Measurements from ENCODE around the gene TPT1. TPM values are rescaled to one million over a fixed set of nuclear protein-coding genes. Genes with fewer than 3 reads are reported as not detected.

TPT1 gene
- total RNA-seq, 1 experiment from 2014 or later, result 2,237 TPM

- Histone ChIP-seq H4K20me1 (ENCODE audit: insufficient read depth) (peaks cover 34% of the 10 kb centered on the region), H2AFZ (peak overlapping the region; percentile 90), H3K4me2 (peak overlapping the region; percentile 79), H3F3A (ENCODE audit: insufficient read depth, low read depth) (peaks cover 49% of the 10 kb centered on the region), H3K36me3 (ENCODE audit: low read depth) (peaks cover 33% of the 10 kb centered on the region), H3K27ac (peak overlapping the region; percentile 84), H3K4me1 (replicated peaks; ENCODE audit: insufficient read depth) (peaks cover 37% of the 10 kb centered on the region), H3K4me3 (peak overlapping the region; percentile 76), H3K9me3 (ENCODE audit: insufficient read depth, low read depth) (no peaks in the 10 kb centered on the region), H3K27me3 (ENCODE audit: insufficient read depth, low read depth) (no peaks in the 10 kb centered on the region), H3K9me2 (ENCODE audit: insufficient read depth) (no peaks in the 10 kb centered on the region), H3K79me2 (ENCODE audit: low read depth) (peaks cover 63% of the 10 kb centered on the region)
- ChIA-PET CTCF (interaction anchor here (0.7 to 1.4 kb wide), 2 partner anchors 13 to 25 kb away, joined by 4 to 7 read pairs; no protein-coding TSS in a partner anchor), POLR2A (ENCODE audit: unreplicated experiment) (interaction anchor here (0.5 to 1.2 kb wide), 12 partner anchors 9 to 295 kb away, joined by 3 to 49 read pairs (median 5); no protein-coding TSS in a partner anchor)
- DNase-seq, result peak in 1 of 2 experiments; percentile 50
- intact Hi-C loops (cut with micrococcal nuclease; ENCODE audit: unreplicated experiment), result loop anchor here (1.0 to 2.0 kb wide), 3 partner anchors 19 to 53 kb away; no protein-coding TSS in a partner anchor
- TF ChIP-seq CTCF (conservative IDR thresholded peaks at IDR 0.05) (no peak), EZH2 (IDR thresholded peaks at IDR 0.05; ENCODE audit: low read depth) (no peak)
- TSS peak; percentile 76 for BruUV-seq (replicated peaks)
Measured at GRCh38 chr13:45341799-45342500, 967 bp upstream of the TPT1 start.

GRCh38 chr13:45340422-45341033 lies 455 bp downstream of the TPT1 start:
- Histone ChIP-seq H3K9me2 (ENCODE audit: insufficient read depth) (no peaks in the 10 kb centered on the region), H3K36me3 (ENCODE audit: low read depth) (peaks cover 47% of the 10 kb centered on the region), H3F3A (ENCODE audit: insufficient read depth, low read depth) (peaks cover 64% of the 10 kb centered on the region), H3K27ac (peak overlapping the region; percentile 97), H3K4me1 (replicated peaks; ENCODE audit: insufficient read depth) (peaks cover 52% of the 10 kb centered on the region), H4K20me1 (ENCODE audit: insufficient read depth) (peaks cover 48% of the 10 kb centered on the region), H3K79me2 (ENCODE audit: low read depth) (peaks cover 77% of the 10 kb centered on the region), H3K4me3 (peak overlapping the region; percentile 95), H3K27me3 (ENCODE audit: insufficient read depth, low read depth) (no peaks in the 10 kb centered on the region), H2AFZ (0 out of 2 replicates have a peak overlapping the region, but pooled peaks have one; percentile 45), H3K4me2 (peak overlapping the region; percentile 94), H3K9me3 (ENCODE audit: insufficient read depth, low read depth) (no peaks in the 10 kb centered on the region)
- TF ChIP-seq CTCF (conservative IDR thresholded peaks at IDR 0.05) (0 out of 2 replicates have a peak, but pooled peaks have one; percentile 25), EZH2 (IDR thresholded peaks at IDR 0.05; ENCODE audit: low read depth) (no peak)
- ChIA-PET POLR2A (ENCODE audit: unreplicated experiment) (interaction anchor here (0.5 to 0.6 kb wide), 2 partner anchors 9 to 72 kb away, joined by 3 to 23 read pairs; no protein-coding TSS in a partner anchor), CTCF (interaction anchor here (0.6 kb wide), 1 partner anchor 360 kb away, joined by 10 read pairs; no protein-coding TSS in a partner anchor)
- TSS peak; percentile 42 for BruUV-seq (replicated peaks)
- peak; percentile 80 to 87 for DNase-seq
- intact Hi-C loops (cut with micrococcal nuclease; ENCODE audit: unreplicated experiment), result loop anchor here (1.0 to 2.0 kb wide), 3 partner anchors 20 to 54 kb away; no protein-coding TSS in a partner anchor

- Histone ChIP-seq H3K36me3 (ENCODE audit: low read depth) (peaks cover 54% of the 10 kb centered on the region), H2AFZ (no peak overlapping the region), H4K20me1 (ENCODE audit: insufficient read depth) (peaks cover 55% of the 10 kb centered on the region), H3K79me2 (ENCODE audit: low read depth) (peaks cover 79% of the 10 kb centered on the region), H3K9me2 (ENCODE audit: insufficient read depth) (no peaks in the 10 kb centered on the region), H3F3A (ENCODE audit: insufficient read depth, low read depth) (peaks cover 70% of the 10 kb centered on the region), H3K9me3 (ENCODE audit: insufficient read depth, low read depth) (no peaks in the 10 kb centered on the region), H3K27ac (peak overlapping the region; percentile 97), H3K4me1 (replicated peaks; ENCODE audit: insufficient read depth) (peaks cover 58% of the 10 kb centered on the region), H3K27me3 (ENCODE audit: insufficient read depth, low read depth) (no peaks in the 10 kb centered on the region), H3K4me2 (peak overlapping the region; percentile 94), H3K4me3 (peak overlapping the region; percentile 95)
- ChIA-PET CTCF (no interaction called here), POLR2A (ENCODE audit: unreplicated experiment) (interaction anchor here (0.5 to 0.6 kb wide), 2 partner anchors 8 to 73 kb away, joined by 3 to 23 read pairs; no protein-coding TSS in a partner anchor)
- intact Hi-C loops (cut with micrococcal nuclease; ENCODE audit: unreplicated experiment), result loop anchor here (2.0 kb wide), 2 partner anchors 21 to 55 kb away; no protein-coding TSS in a partner anchor
- no peak for DNase-seq
- BruUV-seq (replicated peaks), result no TSS peak
- no peak for TF ChIP-seq CTCF (conservative IDR thresholded peaks at IDR 0.05)
- TF ChIP-seq EZH2 (IDR thresholded peaks at IDR 0.05; ENCODE audit: low read depth), result no peak
Measured at GRCh38 chr13:45339867-45340266, 1.1 kb downstream of the TPT1 start.
